K562 treated with DMSO at 1 percent for 48 hours (cell line): Measurements from ENCODE around the gene PPP1R12C. TPM values are rescaled to one million over a fixed set of nuclear protein-coding genes. Genes with fewer than 3 reads are reported as not detected.

ENCODE experiments used
- total RNA-seq: library from RNA; unstranded; fragments of 300-600 nt; gene quantifications from 2 replicates; pipeline ENCODE4 v1.2.3, GENCODE V29; 2022; ENCODE audit warnings: low replicate concordance; ENCODE audit errors: extremely low read depth

The PPP1R12C gene
- not detected in 2 replicates for total RNA-seq

DNA sequence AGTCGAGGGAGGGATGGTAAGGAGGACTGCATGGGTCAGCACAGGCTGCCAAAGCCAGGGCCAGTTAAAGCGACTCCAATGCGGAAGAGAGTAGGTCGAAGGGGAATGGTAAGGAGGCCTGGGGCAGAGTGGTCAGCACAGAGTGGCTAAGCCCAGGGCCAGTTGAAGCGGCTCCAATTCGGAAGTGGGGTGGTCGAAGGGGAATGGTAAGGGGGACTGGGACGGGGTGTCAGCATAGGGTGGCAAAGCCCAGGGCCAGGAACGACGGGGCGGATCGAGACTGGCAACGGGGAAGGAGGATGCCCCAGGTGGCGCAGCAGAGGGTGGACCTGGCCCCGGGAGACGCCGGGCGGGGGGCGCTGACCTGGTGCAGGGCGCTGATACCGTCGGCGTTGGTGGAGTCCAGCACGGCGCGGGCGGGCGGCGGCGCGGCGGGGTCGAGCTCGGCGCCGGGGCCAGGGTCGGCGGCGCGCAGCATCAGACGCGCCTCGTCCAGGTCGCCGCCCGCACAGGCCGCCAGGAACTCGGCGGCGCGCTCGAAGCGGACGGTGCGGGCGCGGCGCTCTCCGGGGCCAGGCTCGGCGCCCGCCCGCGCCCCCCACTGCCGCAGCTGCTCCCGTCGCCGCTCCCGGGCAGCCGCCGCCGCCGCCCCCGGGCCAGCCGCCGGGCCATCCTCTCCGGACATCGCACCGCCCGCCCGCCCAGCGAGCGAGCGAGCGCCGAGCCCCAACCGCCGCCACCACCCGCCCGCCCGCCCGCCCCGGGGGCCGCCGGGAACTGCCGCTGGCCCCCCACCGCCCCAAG lies at the start of gene PPP1R12C:
PPP1R12C (minus strand) TSS at position 779 of the 804 bp plus-strand sequence; CDS start at position 685, 94 bp downstream.

DNA sequence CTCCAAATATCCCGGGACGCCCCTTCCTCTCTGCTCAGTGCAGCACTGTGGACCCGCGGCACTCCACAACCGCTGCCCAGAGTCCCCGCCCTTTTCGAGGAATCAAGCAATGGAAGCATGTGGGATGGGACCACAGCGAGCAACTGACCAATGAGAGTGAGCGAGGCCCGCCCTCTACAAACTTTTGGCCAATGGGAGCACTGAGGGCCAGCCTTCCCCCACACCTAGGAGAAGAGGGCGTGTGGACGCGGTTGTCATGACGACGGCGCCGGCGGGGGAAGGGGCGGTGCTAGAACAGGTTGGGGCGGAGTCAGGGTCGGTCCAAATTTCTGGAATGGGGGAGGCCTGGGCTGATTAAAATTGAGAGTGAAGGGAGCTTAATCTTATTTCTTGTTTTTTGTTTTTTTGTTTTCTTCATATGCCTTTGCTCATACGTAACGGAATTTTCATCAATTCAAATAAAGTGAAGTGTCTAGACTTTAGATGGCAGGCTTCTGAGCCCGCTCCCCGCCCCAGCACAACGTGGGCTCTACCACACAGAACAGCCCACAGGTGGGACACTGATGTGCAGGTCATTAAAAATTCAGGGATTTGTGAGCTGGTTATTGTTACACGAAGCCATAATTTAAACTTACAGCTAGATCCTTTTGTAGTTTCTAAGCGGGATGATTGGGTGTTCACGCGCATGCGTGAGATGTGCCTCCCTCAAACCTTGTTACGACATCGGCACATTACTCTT lies 49.3 kb upstream of the PPP1R12C start, which contains the start of gene DNAAF3:
DNAAF3 (minus strand) TSS at position 84 of the 739 bp plus-strand sequence. CDS start 200 bp downstream, outside the sequence.

DNA sequence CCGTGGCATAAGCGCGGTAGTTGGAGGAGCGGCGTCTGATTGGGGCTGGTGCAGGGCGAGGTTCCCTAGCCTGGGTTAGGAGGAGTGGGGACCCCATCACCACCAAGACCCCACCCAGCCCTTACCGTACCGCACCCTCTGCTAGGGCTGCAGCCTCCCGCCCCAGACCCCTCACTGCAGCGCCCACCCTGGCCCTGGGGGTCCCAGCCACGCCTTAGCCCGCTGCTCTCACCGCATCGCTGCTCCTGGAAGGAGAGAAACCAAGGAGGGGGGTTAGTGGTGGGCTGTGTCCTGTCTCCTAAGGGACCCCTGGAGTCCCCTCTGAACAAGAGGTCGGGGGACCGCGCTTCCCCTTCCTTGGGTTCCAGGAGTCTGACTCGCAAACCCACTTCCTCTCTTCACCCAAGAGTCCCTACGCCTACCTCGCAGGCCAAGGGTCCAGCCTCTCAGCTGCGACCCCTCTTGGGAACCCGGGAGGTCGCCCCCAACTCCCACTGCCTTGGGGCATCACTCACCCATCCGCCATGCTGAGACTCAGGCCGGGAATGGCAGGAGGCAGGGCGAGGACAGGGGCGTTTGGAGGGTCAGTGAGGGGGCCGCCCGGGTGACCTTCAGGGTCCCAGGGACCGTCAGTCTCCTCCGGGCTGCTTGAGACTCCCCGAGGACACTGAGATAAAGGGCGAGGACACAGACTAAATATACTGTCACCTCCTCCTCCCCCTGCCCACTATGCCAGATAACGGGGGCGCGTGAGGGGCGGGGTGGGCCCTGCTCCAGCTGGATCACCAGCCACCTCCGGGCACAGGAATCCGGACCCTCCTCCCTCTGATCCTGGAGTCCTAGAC lies 39.8 kb upstream of the PPP1R12C start, which contains the start of gene TNNI3:
TNNI3 (minus strand) TSS at position 669 of the 845 bp plus-strand sequence; CDS start at position 526, 143 bp downstream.

DNA sequence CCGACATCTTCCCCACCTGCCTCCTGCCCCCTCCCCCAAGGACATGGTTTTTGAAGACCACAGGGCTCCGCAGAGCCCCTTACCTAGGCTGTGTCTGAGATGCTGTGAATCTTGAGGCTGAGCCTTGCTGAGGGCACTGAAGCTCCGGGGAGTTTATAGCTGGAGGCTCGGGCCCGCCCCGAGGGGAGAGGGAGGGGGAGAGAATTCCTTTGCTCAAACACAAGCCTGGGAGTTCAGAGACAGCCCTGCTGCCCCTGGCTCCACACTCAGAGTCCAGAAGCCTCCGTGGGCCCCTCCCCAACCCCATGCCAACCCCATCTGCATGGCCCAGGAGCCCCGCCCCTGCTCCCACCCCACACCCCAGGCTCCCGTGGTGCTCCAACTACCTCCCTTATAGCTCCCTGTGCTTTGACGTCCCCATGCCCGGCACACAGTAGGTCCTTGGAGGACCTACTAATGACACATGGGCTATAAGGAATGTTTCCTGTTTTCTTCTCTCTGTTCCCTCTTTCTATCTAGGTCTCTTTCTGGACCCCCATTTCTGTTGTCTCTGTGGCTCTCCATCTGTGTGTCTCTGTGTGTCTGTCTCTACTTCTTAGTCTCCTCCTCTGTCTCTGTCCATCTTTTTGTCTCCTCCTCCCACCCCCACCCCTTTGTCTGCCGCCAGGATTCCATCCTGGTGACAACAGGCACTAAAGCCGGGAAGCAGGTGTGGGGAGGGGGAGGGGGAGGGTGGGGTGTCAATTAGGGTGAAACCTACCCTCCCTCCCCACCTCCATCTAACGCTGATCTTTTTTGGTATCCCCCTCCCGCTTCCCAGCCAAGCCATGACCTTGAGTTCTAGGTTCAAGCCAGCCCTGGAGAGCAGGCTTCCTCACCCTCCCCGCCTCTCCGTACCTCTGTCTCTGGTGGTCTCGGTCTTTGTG lies 31.9 kb upstream of the PPP1R12C start, which contains the start of gene TNNT1:
TNNT1 (minus strand) TSS at position 129 of the 926 bp plus-strand sequence. CDS start 2,049 bp downstream, outside the sequence.

DNA sequence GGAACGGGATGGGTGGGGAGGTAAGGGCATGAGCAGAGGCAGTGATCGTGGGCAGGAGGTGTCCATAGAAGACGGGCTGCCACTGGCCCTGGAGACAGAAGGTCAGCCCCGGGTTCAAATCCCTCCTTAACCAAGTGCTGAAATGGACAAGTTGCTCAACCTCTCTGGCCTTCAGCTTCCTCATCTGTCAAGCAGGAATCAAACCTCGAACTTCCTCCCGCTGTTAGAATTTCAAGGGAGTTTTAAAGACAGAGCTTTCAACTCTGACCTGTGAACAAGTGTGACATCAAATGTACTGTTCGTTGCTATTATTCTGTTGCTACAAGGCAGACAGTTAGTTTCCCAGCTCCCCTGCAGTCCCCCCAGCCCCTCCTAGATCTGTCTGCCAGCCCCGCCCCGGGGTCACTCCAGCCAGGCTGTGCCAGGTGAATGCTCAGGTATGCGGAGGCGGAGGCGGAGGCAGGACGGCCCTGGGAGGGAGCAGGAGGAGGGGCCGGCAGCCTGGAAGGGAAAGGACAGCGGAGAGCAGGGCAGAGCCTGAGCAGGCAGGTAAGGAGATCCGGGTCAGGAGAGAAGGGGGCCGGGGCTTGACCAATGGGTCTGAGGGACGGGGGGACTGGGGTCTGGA lies 42.0 kb downstream of the PPP1R12C start, which contains the start of gene EPS8L1:
EPS8L1 (plus strand) TSS at position 499 of the 628 bp plus-strand sequence. CDS start 576 bp downstream, outside the sequence.

DNA sequence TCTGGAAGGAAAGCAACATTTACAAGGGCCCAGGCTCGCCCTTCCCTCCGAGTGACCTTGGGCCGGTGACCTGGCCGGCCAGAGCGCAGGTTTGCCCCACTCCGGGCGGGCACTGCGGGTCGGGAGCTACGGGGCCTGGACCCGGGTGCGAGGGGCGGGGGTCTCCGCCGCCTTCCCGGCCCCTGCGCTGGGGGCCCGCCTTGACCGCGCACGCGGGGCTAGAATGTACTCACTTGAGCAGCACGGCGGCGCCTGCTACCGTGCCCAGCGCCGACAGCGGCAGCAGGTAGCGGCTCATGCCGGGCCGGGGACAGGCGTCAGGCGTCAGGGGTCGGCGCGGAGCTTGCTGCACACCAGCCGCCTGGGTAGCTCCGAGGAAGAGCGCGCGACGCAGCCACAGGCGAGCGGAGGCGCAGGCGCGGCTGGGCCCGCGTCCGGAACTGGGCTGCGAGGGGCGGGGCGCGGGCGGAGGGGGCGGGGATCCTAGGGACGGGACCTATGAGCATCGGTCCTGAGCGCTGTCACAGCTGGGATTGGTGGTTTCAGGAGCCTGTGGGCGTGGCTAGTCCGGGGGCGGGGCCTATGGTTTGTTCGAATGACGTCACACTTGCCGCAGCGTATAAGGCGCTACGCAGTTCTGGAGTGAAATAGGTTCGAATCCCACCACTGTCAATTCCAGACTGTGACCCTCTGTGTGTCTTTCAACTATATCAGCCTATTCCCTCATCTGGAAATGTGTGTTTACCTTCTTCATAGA lies 54.5 kb downstream of the PPP1R12C start, which contains the start of gene RDH13:
RDH13 (minus strand) TSS at position 414 of the 757 bp plus-strand sequence; CDS start at position 298, 116 bp downstream.

Other genes starting within 250 kb of the PPP1R12C start
- not detected in 2 replicates for gene FCAR, start 243.4 kb downstream of the PPP1R12C start, total RNA-seq
- not detected in 2 replicates for gene NCR1, start 211.5 kb downstream of the PPP1R12C start, total RNA-seq
- gene NLRP7, start 170.1 kb downstream of the PPP1R12C start, total RNA-seq, result not detected in 2 replicates
- not detected in 2 replicates for gene NLRP2, start 151.3 kb downstream of the PPP1R12C start, total RNA-seq
- gene GP6, start 79.4 kb downstream of the PPP1R12C start, total RNA-seq, result not detected in 2 replicates
- gene RDH13, start 54.5 kb downstream of the PPP1R12C start, total RNA-seq, result not detected in 2 replicates
- gene EPS8L1, start 41.8 kb downstream of the PPP1R12C start, total RNA-seq, result not detected in 2 replicates
- not detected in 2 replicates for gene TNNT1, start 31.6 kb upstream of the PPP1R12C start, total RNA-seq
- not detected in 2 replicates for gene TNNI3, start 40.1 kb upstream of the PPP1R12C start, total RNA-seq
- gene DNAAF3, start 49.0 kb upstream of the PPP1R12C start, total RNA-seq, result not detected in 2 replicates
- gene SYT5, start 62.7 kb upstream of the PPP1R12C start, total RNA-seq, result not detected in 2 replicates
- not detected in 2 replicates for gene PTPRH, start 91.9 kb upstream of the PPP1R12C start, total RNA-seq
- not detected in 2 replicates for gene TMEM86B, start 111.1 kb upstream of the PPP1R12C start, total RNA-seq
- 133 TPM in 1 of 2 replicates, not detected in the other for gene PPP6R1, start 141.4 kb upstream of the PPP1R12C start, total RNA-seq
- gene HSPBP1, start 162.5 kb upstream of the PPP1R12C start, total RNA-seq, result not detected in 2 replicates
- not detected in 2 replicates for gene BRSK1, start 166.4 kb upstream of the PPP1R12C start, total RNA-seq
- gene TMEM150B, start 207.7 kb upstream of the PPP1R12C start, total RNA-seq, result not detected in 2 replicates
- not detected in 2 replicates for gene KMT5C, start 222.2 kb upstream of the PPP1R12C start, total RNA-seq
- not detected in 2 replicates for gene COX6B2, start 237.1 kb upstream of the PPP1R12C start, total RNA-seq
- gene GARIN5B, start 245.6 kb upstream of the PPP1R12C start, total RNA-seq, result not detected in 2 replicates